Amniotic epithelial cell (primary cell): ENCODE data around the gene CNOT8.
"Not testable (repeated sequence)": the region's sequence is repeated elsewhere in the genome, so short reads cannot be mapped to it uniquely, and the experiment has no call there.

Source experiments
- DNase-seq: peaks from one replicate; pipeline ENCODE4 v3.0.0-alpha.2; 2010; ENCODE audit warnings: low read depth

Gene CNOT8

GRCh38 chr5:154835701-154836052 lies 22.8 kb upstream of the CNOT8 start:
- DNase-seq, result not testable (repeated sequence)

- DNase-seq, result no peak
These were observed 22.2 kb upstream of the CNOT8 start for GRCh38 chr5:154836225-154836624.

GRCh38 chr5:154837009-154837901 lies 21.2 kb upstream of the CNOT8 start:
- DNase-seq, result no peak

- no peak for DNase-seq
These were observed 17.8 kb upstream of the CNOT8 start for GRCh38 chr5:154840435-154841272.

GRCh38 chr5:154841273-154841661 lies 17.2 kb upstream of the CNOT8 start:
- DNase-seq, result no peak

GRCh38 chr5:154842689-154843530 lies 15.5 kb upstream of the CNOT8 start:
- no peak for DNase-seq

- DNase-seq, result no peak
These were observed 13.6 kb upstream of the CNOT8 start for GRCh38 chr5:154844809-154845208.

- no peak for DNase-seq
These were observed 9.1 kb upstream of the CNOT8 start for GRCh38 chr5:154849264-154849785.

- peak; percentile 91 for DNase-seq
These were observed 8.6 kb upstream of the CNOT8 start for GRCh38 chr5:154849791-154850201.

- peak; percentile 85 for DNase-seq
These were observed 8.0 kb upstream of the CNOT8 start, which contains the start of gene FAXDC2 for GRCh38 chr5:154850255-154851062. Gene FAXDC2, minus strand, starts transcription at chr5:154850603. Its CDS starts 12,425 bp downstream, at chr5:154838178.

- no peak for DNase-seq
These were observed 7.1 kb upstream of the CNOT8 start for GRCh38 chr5:154851351-154851750.

- DNase-seq, result peak; percentile 93
These were observed 714 bp upstream of the CNOT8 start for GRCh38 chr5:154857530-154858296.

GRCh38 chr5:154858972-154859871 lies 795 bp downstream of the CNOT8 start:
- DNase-seq, result peak; percentile 17

- peak; percentile 80 for DNase-seq
These were observed 1.7 kb downstream of the CNOT8 start for GRCh38 chr5:154860123-154860522.

- DNase-seq, result no peak
These were observed 2.3 kb downstream of the CNOT8 start for GRCh38 chr5:154860765-154861164.

- peak; percentile 10 for DNase-seq
These were observed 3.5 kb downstream of the CNOT8 start for GRCh38 chr5:154861946-154862345.

- DNase-seq, result peak; percentile 33
These were observed 4.3 kb downstream of the CNOT8 start for GRCh38 chr5:154862766-154863165.

- DNase-seq, result no peak
These were observed 5.1 kb downstream of the CNOT8 start for GRCh38 chr5:154863291-154864080.
